H1 (cell line): ENCODE data around the gene MDK. TPM values are rescaled to one million over a fixed set of nuclear protein-coding genes. Genes with fewer than 3 reads are reported as not detected.

Source experiments
- CTCF ChIA-PET: fragments of 300-600 bp; sonication (Branson Sonifier 250); formaldehyde crosslinking; loops from one replicate; lab custom pipeline; 2021; ENCODE audit not compliant: partially characterized antibody; lab: Charles Lee
- POLR2A ChIA-PET: fragments of 300-600 bp; sonication (Branson Sonifier 250); formaldehyde crosslinking; loops from one replicate; lab custom pipeline; 2021; ENCODE audit warnings: inconsistent platforms; ENCODE audit not compliant: partially characterized antibody; lab: Charles Lee
- DNase-seq, 2 experiments: peaks; one replicate each; pipeline versions ENCODE4 v3.0.0 to v3.0.0-alpha.2; 2010 to 2022; ENCODE audit warnings: low spot score in 2 of 2, low read depth in 1 of 2, mixed read lengths in 1 of 2
- FAIRE-seq: peaks from 2 replicates; lab custom pipeline; 2011; peaks lifted over from hg19 to GRCh38; lab: Jason Lieb, UNC
- H2AFZ ChIP-seq: 2 replicates; pipeline ENCODE4 v1.8.1; 2012; ENCODE audit warnings: low read length, inconsistent platforms
- H2AK5ac ChIP-seq: 2 replicates; pipeline ENCODE4 v1.6.1; 2013; ENCODE audit warnings: low read depth, low read length
- H2BK120ac ChIP-seq: replicated peaks from 2 replicates; pipeline ENCODE3; 2013; ENCODE audit warnings: low read depth, low read length, inconsistent platforms
- H2BK12ac ChIP-seq: 2 replicates; pipeline ENCODE4 v1.6.1; 2013; ENCODE audit warnings: low read depth, low read length
- H2BK15ac ChIP-seq: 2 replicates; pipeline ENCODE4 v1.6.1; 2013; ENCODE audit warnings: low read length
- H2BK20ac ChIP-seq: 2 replicates; pipeline ENCODE4 v1.6.1; 2013; ENCODE audit warnings: low read length
- H2BK5ac ChIP-seq: 2 replicates; pipeline ENCODE4 v1.6.1; 2013; ENCODE audit warnings: low read depth, low read length
- H3K14ac ChIP-seq: 2 replicates; pipeline ENCODE4 v1.6.1; 2013; ENCODE audit warnings: inconsistent platforms; ENCODE audit not compliant: insufficient read length
- H3K18ac ChIP-seq: 2 replicates; pipeline ENCODE4 v1.6.1; 2013; ENCODE audit warnings: low read length; ENCODE audit errors: extremely low read depth
- H3K23ac ChIP-seq: 2 replicates; pipeline ENCODE4 v1.6.1; 2013; ENCODE audit warnings: inconsistent platforms; ENCODE audit not compliant: insufficient read length
- H3K23me2 ChIP-seq: 2 replicates; pipeline ENCODE4 v1.6.1; 2013; ENCODE audit warnings: low read depth, low read length
- H3K27ac ChIP-seq: 2 replicates; pipeline ENCODE4 v1.6.1; 2011; ENCODE audit warnings: low read depth, low read length, inconsistent platforms
- H3K27me3 ChIP-seq, 4 experiments: replicated peaks in 1 of 4; 1 replicate in 1 of 4; 2 replicates in 3 of 4; pipeline versions ENCODE4 v1.6.1 to v1.8.1; 2011 to 2013; ENCODE audit warnings: low read length in 3 of 4, mild to moderate bottlenecking in 3 of 4, inconsistent platforms in 2 of 4, mixed read lengths in 2 of 4, moderate library complexity in 1 of 4; ENCODE audit not compliant: control insufficient read depth in 3 of 4, insufficient read depth in 3 of 4; ENCODE audit errors: extremely low read depth in 1 of 4
- H3K36me3 ChIP-seq, 4 experiments: 2 replicates each; pipeline versions ENCODE4 v1.6.1 to v1.8.1; 2011 to 2013; ENCODE audit warnings: mild to moderate bottlenecking in 4 of 4, low read length in 3 of 4, moderate library complexity in 2 of 4, control low read depth in 1 of 4, inconsistent platforms in 1 of 4; ENCODE audit not compliant: insufficient read depth in 4 of 4, control insufficient read depth in 2 of 4
- H3K4ac ChIP-seq: replicated peaks from 2 replicates; pipeline ENCODE3; 2013; ENCODE audit warnings: low read length, low read depth, mixed read lengths, inconsistent platforms; ENCODE audit not compliant: insufficient read length
- H3K4me1 ChIP-seq, 4 experiments: replicated peaks in 1 of 4; 1 replicate in 1 of 4; 2 replicates in 3 of 4; pipeline versions ENCODE4 v1.6.1 to v1.8.1; 2011 to 2013; ENCODE audit warnings: low read length in 3 of 4, inconsistent platforms in 2 of 4, mixed read lengths in 1 of 4; ENCODE audit not compliant: insufficient read depth in 4 of 4, control insufficient read depth in 3 of 4
- H3K4me2 ChIP-seq, 2 experiments: 2 replicates each; pipeline versions ENCODE4 v1.6.1 to v1.8.1; 2011 to 2013; ENCODE audit warnings: low read depth in 2 of 2, low read length in 2 of 2, control low read depth in 1 of 2, inconsistent platforms in 1 of 2, mild to moderate bottlenecking in 1 of 2; ENCODE audit not compliant: insufficient read depth in 1 of 2
- H3K4me3 ChIP-seq, 4 experiments: fragments of 200-600, 300-600 bp in 1 of 4; sonication (generic), shearing (Covaris generic), sonication (Bioruptor Twin) in 1 of 4; 2 replicates each; pipeline versions ENCODE4 v1.5.1 to v1.8.1; 2011 to 2016; ENCODE audit warnings: low read length in 4 of 4, low read depth in 3 of 4, control low read depth in 2 of 4, inconsistent platforms in 2 of 4, mild to moderate bottlenecking in 2 of 4, mixed read lengths in 1 of 4, moderate library complexity in 1 of 4; ENCODE audit not compliant: insufficient read depth in 2 of 4; ENCODE audit errors: extremely low read depth in 1 of 4
- H3K56ac ChIP-seq: replicated peaks from 2 replicates; pipeline ENCODE3; 2013; ENCODE audit warnings: low read depth, mild to moderate bottlenecking, mixed read lengths, low read length, inconsistent platforms; ENCODE audit not compliant: insufficient read length
- H3K79me1 ChIP-seq: 2 replicates; pipeline ENCODE4 v1.6.1; 2013; ENCODE audit warnings: low read depth, low read length, control low read depth
- H3K79me2 ChIP-seq, 2 experiments: 2 replicates each; pipeline versions ENCODE4 v1.6.1 to v1.8.1; 2012 to 2013; ENCODE audit warnings: low read length in 2 of 2, mild to moderate bottlenecking in 2 of 2, inconsistent platforms in 1 of 2; ENCODE audit not compliant: insufficient read depth in 2 of 2, control insufficient read depth in 1 of 2
- H3K9ac ChIP-seq, 4 experiments: replicated peaks in 1 of 4; 1 replicate in 1 of 4; 2 replicates in 3 of 4; pipeline versions ENCODE4 v1.6.1 to v1.8.1; 2011 to 2013; ENCODE audit warnings: low read depth in 3 of 4, low read length in 3 of 4, control low read depth in 2 of 4, mild to moderate bottlenecking in 2 of 4, moderate library complexity in 2 of 4, inconsistent platforms in 1 of 4; ENCODE audit errors: extremely low read depth in 1 of 4
- H3K9me3 ChIP-seq, 2 experiments: 2 replicates each; pipeline versions ENCODE4 v1.6.1 to v1.8.1; 2012 to 2013; ENCODE audit warnings: mild to moderate bottlenecking in 2 of 2, moderate library complexity in 2 of 2, control low read depth in 1 of 2, inconsistent platforms in 1 of 2, low read depth in 1 of 2, low read length in 1 of 2, mixed read lengths in 1 of 2; ENCODE audit not compliant: insufficient read depth in 2 of 2
- H4K20me1 ChIP-seq, 2 experiments: replicated peaks in 1 of 2; 2 replicates each; pipeline versions ENCODE3 to v1.8.1; 2011 to 2013; ENCODE audit warnings: inconsistent platforms in 2 of 2, low read length in 2 of 2, mild to moderate bottlenecking in 1 of 2; ENCODE audit not compliant: insufficient read depth in 2 of 2, control insufficient read depth in 1 of 2
- H4K5ac ChIP-seq: 2 replicates; pipeline ENCODE4 v1.6.1; 2013; ENCODE audit warnings: low read length, low read depth, mixed read lengths, inconsistent platforms; ENCODE audit not compliant: insufficient read length
- H4K8ac ChIP-seq: 2 replicates; pipeline ENCODE4 v1.8.0; 2013; ENCODE audit warnings: mild to moderate bottlenecking, moderate library complexity, low read length, inconsistent platforms; ENCODE audit not compliant: insufficient read depth; ENCODE audit errors: extremely low read depth
- H4K91ac ChIP-seq: replicated peaks from 2 replicates; pipeline ENCODE3; 2013; ENCODE audit warnings: low read length, mixed read lengths, inconsistent platforms; ENCODE audit not compliant: insufficient read length
- ATF3 ChIP-seq: IDR thresholded peaks from 2 replicates; pipeline ENCODE4 v1.6.1; 2011; ENCODE audit warnings: low read depth, mild to moderate bottlenecking, low read length; ENCODE audit not compliant: insufficient read depth
- GTF2F1 ChIP-seq: IDR thresholded peaks from 2 replicates; pipeline ENCODE4 v1.6.1; 2012; ENCODE audit warnings: low read depth, low read length, improper control_type of control experiment, borderline replicate concordance
- KDM4A ChIP-seq: IDR thresholded peaks from one replicate; pipeline ENCODE4 v1.7.1; 2012; ENCODE audit warnings: low read depth, mild to moderate bottlenecking, moderate library complexity, low read length, inconsistent platforms; ENCODE audit not compliant: severe bottlenecking
- NANOG ChIP-seq: IDR thresholded peaks from 2 replicates; pipeline ENCODE4 v1.6.1; 2011; ENCODE audit warnings: low read length, low read depth, mild to moderate bottlenecking, inconsistent platforms; ENCODE audit not compliant: insufficient read depth, poor library complexity, severe bottlenecking
- POU5F1 ChIP-seq: IDR thresholded peaks from 2 replicates; pipeline ENCODE4 v1.6.1; 2011; ENCODE audit warnings: low read depth, mild to moderate bottlenecking, low read length, moderate library complexity
- RNF2 ChIP-seq: fragments of 200-900, 300-1000 bp; sonication (generic); IDR thresholded peaks from 2 replicates; pipeline ENCODE4 v1.7.1; 2016; ENCODE audit warnings: borderline replicate concordance, low read depth, mild to moderate bottlenecking, antibody characterized with exemption, low read length; ENCODE audit not compliant: poor library complexity, severe bottlenecking; ENCODE audit errors: missing control alignments
- YY1 ChIP-seq: IDR thresholded peaks from 2 replicates; pipeline ENCODE4 v1.6.1; 2011; ENCODE audit warnings: low read depth, mild to moderate bottlenecking, low read length
- polyA plus RNA-seq, 7 experiments: library from polyadenylated mRNA; depleted of rRNA in 3 of 7; stranded (reverse) in 5 of 7; unstranded in 2 of 7; fragments of >200 nt in 5 of 7; fragments of 200-250 nt in 2 of 7; gene quantifications; 1 replicate in 5 of 7; 2 replicates in 1 of 7; 4 replicates in 1 of 7; pipeline versions ENCODE4 v1.2.1 to v1.2.3, GENCODE V29; 2011 to 2013; ENCODE audit warnings: missing spikeins in 2 of 7, mixed read lengths in 2 of 7
- total RNA-seq: library from RNA; stranded (reverse); fragmentation: NEBNext Ultra II Directional; extraction: Animal tissue kit (Norgen Biotek cat#: 25700); gene quantifications from 2 replicates; pipeline ENCODE4 v1.2.1, GENCODE V29; 2021

Gene MDK
- total and polyA plus RNA-seq, 2 of the 8 experiments (the other 6 are each of a cell fraction or from before 2014, with no cell fraction given): 309 to 606 TPM

- no peak overlapping the region for H2BK120ac ChIP-seq
- H2BK12ac ChIP-seq: no peak overlapping the region
- H3K79me2 ChIP-seq: no peaks in the 10 kb centered on the region
- peaks cover 3 to 4% of the 10 kb centered on the region in 2 experiments for H4K20me1 ChIP-seq
- H3K23me2 ChIP-seq: no peaks in the 10 kb centered on the region
- H3K79me1 ChIP-seq: no peaks in the 10 kb centered on the region; the same call in 1 of the 2 replicates
- no peak overlapping the region for H3K23ac ChIP-seq
- no peak overlapping the region for H3K14ac ChIP-seq
- FAIRE-seq (no peak), DNase-seq (no peak)
- H3K9me3 ChIP-seq: no peaks in the 10 kb centered on the region
- H2AK5ac ChIP-seq: no peak overlapping the region
- H3K27me3 ChIP-seq: no peaks in the 10 kb centered on the region
- H2AFZ ChIP-seq: no peak overlapping the region
- H3K4me1 ChIP-seq: peaks cover 7 to 13% (median 7%) of the 10 kb centered on the region in 4 experiments
- H3K36me3 ChIP-seq: peaks cover 0 to 21% (median 6%) of the 10 kb centered on the region in 4 experiments; a peak in 4 of 8 replicates
- H3K4ac ChIP-seq: no peak overlapping the region
- H3K56ac ChIP-seq: no peak overlapping the region
- H2BK15ac ChIP-seq: no peak overlapping the region
- no peak overlapping the region for H2BK20ac ChIP-seq
- H4K91ac ChIP-seq: no peak overlapping the region
- no peak overlapping the region for H3K4me3 ChIP-seq
- POLR2A ChIA-PET: no interaction called here
- H3K9ac ChIP-seq: no peak overlapping the region
- no peak overlapping the region for H4K8ac ChIP-seq
- CTCF ChIA-PET: interaction anchor here (0.6 to 2.7 kb wide), 8 partner anchors 10 to 114 kb away, joined by 3 to 9 read pairs (median 4); no protein-coding TSS in a partner anchor
- H3K27ac ChIP-seq: no peak overlapping the region
- H4K5ac ChIP-seq: no peak overlapping the region
- no peak overlapping the region for H3K18ac ChIP-seq
- H2BK5ac ChIP-seq: no peak overlapping the region
- no peak overlapping the region for H3K4me2 ChIP-seq
- TF ChIP-seq NANOG: no peak
- no peak for TF ChIP-seq YY1
- no peak for TF ChIP-seq POU5F1
- no peak for TF ChIP-seq RNF2
- TF ChIP-seq GTF2F1: no peak
- TF ChIP-seq ATF3: no peak
- TF ChIP-seq KDM4A: no peak
Measured at GRCh38 chr11:46431211-46431610, 49.7 kb downstream of the MDK start.
